GM12878 (cell line): ENCODE results near the gene HNRNPM. TPM values are rescaled to one million over a fixed set of nuclear protein-coding genes. Genes with fewer than 3 reads are reported as not detected.

Experiments
- ATAC-seq: fragments of 200-7000 bp; cut with Tn5 transposase; 3 replicates; pipeline ENCODE4 v1.9.1; 2020; ENCODE audit warnings: mild to moderate bottlenecking, moderate library complexity
- BruUV-seq: library from RNA; stranded (reverse); fragments of 400-500 nt; replicated peaks from 2 replicates; lab custom pipeline; 2021; lab: Mats Ljungman, UMichigan
- CTCF ChIA-PET: fragments of 300-600 bp; sonication (Branson Sonifier 250); formaldehyde crosslinking; extraction: SDS; loops from one replicate; lab custom pipeline; 2021; ENCODE audit warnings: inconsistent platforms; lab: Yijun Ruan, JAX
- POLR2A ChIA-PET: fragments of 350-600 bp; formaldehyde crosslinking; extraction: SDS; loops from one replicate; lab custom pipeline; 2021; ENCODE audit warnings: inconsistent platforms; lab: Charles Lee
- RAD21 ChIA-PET: fragments of 300-600 bp; sonication (Branson Sonifier 250); formaldehyde crosslinking; loops from one replicate; lab custom pipeline; 2023; ENCODE audit warnings: antibody characterized with exemption; ENCODE audit not compliant: unreplicated experiment; lab: Charles Lee
- SMC1A ChIA-PET: fragments of 300-600 bp; sonication (Branson Sonifier 250); formaldehyde crosslinking; loops from one replicate; lab custom pipeline; 2023; ENCODE audit not compliant: unreplicated experiment, uncharacterized antibody; lab: Charles Lee
- DNase-seq: peaks from one replicate; pipeline ENCODE4 v3.0.0-alpha.2; 2011; ENCODE audit warnings: low read depth, low spot score
- FAIRE-seq: peaks from 3 replicates; lab custom pipeline; 2011; peaks lifted over from hg19 to GRCh38; lab: Jason Lieb, UNC
- H2AFZ ChIP-seq: 2 replicates; pipeline ENCODE4 v1.6.0; 2011; ENCODE audit warnings: low read depth, low read length, control low read depth; ENCODE audit not compliant: control insufficient read depth
- H3K27ac ChIP-seq: 2 replicates; pipeline ENCODE4 v1.5.1; 2011; ENCODE audit warnings: control low read depth; ENCODE audit not compliant: control insufficient read depth, insufficient read depth
- H3K27me3 ChIP-seq, 2 experiments: replicated peaks in 1 of 2; 2 replicates each; pipeline versions ENCODE4 v1.6.0 to v1.6.1; 2011; ENCODE audit warnings: low read length in 1 of 2; ENCODE audit not compliant: control insufficient read depth in 2 of 2, insufficient read depth in 2 of 2
- H3K36me3 ChIP-seq, 2 experiments: 2 replicates each; pipeline ENCODE4 v1.5.1; 2011; ENCODE audit warnings: low read length in 1 of 2; ENCODE audit not compliant: control insufficient read depth in 2 of 2, insufficient read depth in 2 of 2
- H3K4me1 ChIP-seq: 2 replicates; pipeline ENCODE4 v1.6.1; 2011; ENCODE audit warnings: mild to moderate bottlenecking, low read length, moderate library complexity, mixed read lengths; ENCODE audit not compliant: control insufficient read depth, insufficient read depth
- H3K4me2 ChIP-seq: 2 replicates; pipeline ENCODE4 v1.6.0; 2011; ENCODE audit warnings: control low read depth; ENCODE audit not compliant: control insufficient read depth, insufficient read depth
- H3K4me3 ChIP-seq: fragments of 200-600 bp; sonication (generic); 2 replicates; pipeline ENCODE4 v1.5.1; 2016
- H3K79me2 ChIP-seq: 2 replicates; pipeline ENCODE4 v1.6.0; 2011; ENCODE audit warnings: low read length; ENCODE audit not compliant: control insufficient read depth, insufficient read depth
- H3K9ac ChIP-seq: 2 replicates; pipeline ENCODE4 v1.8.0; 2011; ENCODE audit warnings: low read length, control low read depth, mixed read lengths; ENCODE audit not compliant: control insufficient read depth, insufficient read depth
- H3K9me3 ChIP-seq: replicated peaks from 3 replicates; pipeline ENCODE4 v1.5.1; 2011; ENCODE audit warnings: mild to moderate bottlenecking, low read length; ENCODE audit not compliant: control insufficient read depth, insufficient read depth
- H4K20me1 ChIP-seq: 2 replicates; pipeline ENCODE4 v1.6.0; 2011; ENCODE audit not compliant: control insufficient read depth, insufficient read depth
- EZH2 ChIP-seq: IDR thresholded peaks from 2 replicates; pipeline ENCODE4 v1.6.1; 2012; ENCODE audit warnings: low read depth, mild to moderate bottlenecking, control low read depth, inconsistent platforms, low read length, borderline replicate concordance; ENCODE audit not compliant: control insufficient read depth
- GABPA ChIP-seq: IDR thresholded peaks from 2 replicates; pipeline ENCODE4 v1.6.1; 2014; ENCODE audit warnings: antibody characterized with exemption, low read depth, mild to moderate bottlenecking, inconsistent platforms
- IKZF1 ChIP-seq: fragments of 450-650 bp; conservative IDR thresholded peaks from 2 replicates; pipeline ENCODE4 v1.6.1; 2017; ENCODE audit warnings: antibody characterized with exemption, mild to moderate bottlenecking
- KLF5 ChIP-seq: fragments of 450-650 bp; IDR thresholded peaks from 2 replicates; pipeline ENCODE4 v1.6.1; 2014; ENCODE audit warnings: mild to moderate bottlenecking; ENCODE audit not compliant: partially characterized antibody
- NFXL1 ChIP-seq: fragments of 450-650 bp; IDR thresholded peaks from 2 replicates; pipeline ENCODE4 v1.6.1; 2017; ENCODE audit warnings: antibody characterized with exemption, mild to moderate bottlenecking, borderline replicate concordance
- NFYA ChIP-seq: IDR thresholded peaks from 2 replicates; pipeline ENCODE4 v1.6.1; 2011; ENCODE audit warnings: low read depth, mild to moderate bottlenecking, low read length, improper control_type of control experiment, borderline replicate concordance
- NRF1 ChIP-seq: conservative IDR thresholded peaks from 2 replicates; pipeline ENCODE4 v1.6.1; 2011; ENCODE audit warnings: mild to moderate bottlenecking, low read depth, low read length, improper control_type of control experiment
- POLR2A ChIP-seq: IDR thresholded peaks from 2 replicates; pipeline ENCODE4 v1.6.1; 2011; ENCODE audit warnings: low read depth, mild to moderate bottlenecking, low read length
- YBX1 ChIP-seq: fragments of 450-650 bp; IDR thresholded peaks from 2 replicates; pipeline ENCODE4 v1.6.1; 2016; ENCODE audit warnings: antibody characterized with exemption
- ZNF24 ChIP-seq: fragments of 450-650 bp; IDR thresholded peaks from 2 replicates; pipeline ENCODE4 v1.6.1; 2017; ENCODE audit warnings: antibody characterized with exemption, mild to moderate bottlenecking
- WGBS: methylation state at CpG from one replicate; pipeline ENCODE4 v1.1.6; 2016; ENCODE audit warnings: low lambda C conversion rate; ENCODE audit not compliant: insufficient replicate concordance, insufficient coverage; ENCODE audit errors: missing lambda C conversion rate; 5-methylcytosine and 5-hydroxymethylcytosine counted together
- in situ Hi-C: fragments of 300-500 bp; cut with MboI; formaldehyde crosslinking; loops from 9 replicates; pipeline ENCODE4 v1.14.3; 2018; ENCODE audit warnings: mixed read lengths
- intact Hi-C: fragments of 100-400 bp; cut with micrococcal nuclease; formaldehyde crosslinking; loops from one replicate; pipeline ENCODE4 v1.14.2; 2022; ENCODE audit not compliant: unreplicated experiment
- polyA plus RNA-seq, 11 experiments: library from polyadenylated mRNA; depleted of rRNA in 4 of 11; unstranded in 6 of 11; stranded (reverse) in 5 of 11; fragments of >200 nt; fragmentation: Nextera tagmentation in 4 of 11; fragmentation: Illumina TruSeq in 1 of 11; extraction: Ambion mirVana in 4 of 11; extraction: Trizol in 1 of 11; gene quantifications; 1 replicate in 1 of 11; 2 replicates in 10 of 11; pipeline versions ENCODE4 v1.2.1 to v1.2.3, GENCODE V29; 2011 to 2016; ENCODE audit warnings: inconsistent platforms in 2 of 11, missing spikeins in 2 of 11, low read depth in 1 of 11
- total RNA-seq, 4 experiments: library from RNA; depleted of rRNA in 3 of 4; stranded (reverse); fragments of >200 nt in 3 of 4; fragmentation: Illumina TruSeq in 1 of 4; extraction: Trizol in 1 of 4; gene quantifications; 2 replicates each; pipeline versions ENCODE4 v1.2.1 to v1.2.3, GENCODE V29; 2013 to 2021
- TF ChIP-seq, protein P1 (sequence below): IDR thresholded peaks from 2 replicates; pipeline ENCODE4 v1.6.1; 2012; ENCODE audit warnings: low read depth, low read length, improper control_type of control experiment
- TF ChIP-seq, protein P2 (sequence below): IDR thresholded peaks from 2 replicates; pipeline ENCODE4 v1.6.1; 2012; ENCODE audit warnings: improper control_type of control experiment, low read depth, low read length; ENCODE audit not compliant: insufficient replicate concordance

HNRNPM gene
- total and polyA plus RNA-seq, 10 of the 15 experiments (the other 5 are each of a cell fraction or from before 2014, with no cell fraction given), result 14.3 to 415 (median 198) TPM

DNA sequence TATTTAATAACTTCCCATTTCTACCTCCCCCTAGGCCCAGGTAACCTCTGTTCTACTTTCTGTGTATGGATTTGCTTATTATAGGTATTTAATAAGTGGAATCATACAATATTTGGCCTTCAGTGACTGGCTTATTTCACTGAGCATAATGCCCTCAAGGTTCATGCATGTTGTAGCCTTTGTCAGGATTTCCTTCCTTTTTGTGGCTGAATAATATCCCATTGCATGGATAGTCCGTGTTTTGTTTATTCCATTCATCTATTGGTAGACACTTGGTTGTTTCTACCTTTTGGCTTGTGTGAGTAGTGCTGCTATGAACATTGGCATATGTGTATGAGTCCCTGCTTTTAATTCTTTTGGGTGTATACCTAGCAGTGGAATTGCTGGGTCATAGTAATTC is 9.4 kb downstream of the HNRNPM start (continued):
- TF ChIP-seq NFXL1, result no peak
- no peak for TF ChIP-seq ZNF24
- TF ChIP-seq GABPA, result no peak

DNA sequence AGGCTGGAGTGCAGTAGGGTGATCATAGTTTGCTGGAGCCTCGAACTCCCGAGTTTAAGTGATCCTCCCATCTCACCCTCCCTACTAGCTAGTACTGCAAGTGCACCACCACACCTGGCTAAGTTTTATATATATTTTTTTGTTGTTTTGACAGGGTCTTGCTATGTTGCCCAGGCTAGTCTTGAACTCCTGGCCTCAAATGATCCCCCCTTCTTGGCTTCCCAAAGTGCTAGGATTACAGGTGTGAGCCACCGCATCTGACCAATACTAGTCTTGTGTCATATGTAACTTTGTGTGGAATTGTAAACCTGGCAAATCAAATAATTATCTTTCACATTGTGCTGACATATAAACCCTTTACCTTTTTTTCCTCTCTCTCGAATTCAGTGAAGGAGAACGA is 10.2 kb downstream of the HNRNPM start:
- H4K20me1 ChIP-seq, result peaks cover 41% of the 10 kb centered on the region
- no peak overlapping the region for H3K9ac ChIP-seq
- ChIA-PET RAD21 (no interaction called here), POLR2A (no interaction called here), CTCF (no interaction called here), SMC1A (interaction anchor here (1.6 kb wide), 1 partner anchor 101 kb away, joined by 5 read pairs; no protein-coding TSS in a partner anchor)
- H3K4me3 ChIP-seq, result no peak overlapping the region
- in situ Hi-C loops (no loop called here), intact Hi-C loops (no loop called here)
- TF ChIP-seq NRF1 (no peak), KLF5 (no peak), EZH2 (no peak), NFYA (no peak), IKZF1 (no peak), POLR2A (no peak), YBX1 (no peak)
- TF ChIP-seq, protein P1, sequence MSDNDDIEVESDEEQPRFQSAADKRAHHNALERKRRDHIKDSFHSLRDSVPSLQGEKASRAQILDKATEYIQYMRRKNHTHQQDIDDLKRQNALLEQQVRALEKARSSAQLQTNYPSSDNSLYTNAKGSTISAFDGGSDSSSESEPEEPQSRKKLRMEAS, result no peak
- TF ChIP-seq, protein P2, sequence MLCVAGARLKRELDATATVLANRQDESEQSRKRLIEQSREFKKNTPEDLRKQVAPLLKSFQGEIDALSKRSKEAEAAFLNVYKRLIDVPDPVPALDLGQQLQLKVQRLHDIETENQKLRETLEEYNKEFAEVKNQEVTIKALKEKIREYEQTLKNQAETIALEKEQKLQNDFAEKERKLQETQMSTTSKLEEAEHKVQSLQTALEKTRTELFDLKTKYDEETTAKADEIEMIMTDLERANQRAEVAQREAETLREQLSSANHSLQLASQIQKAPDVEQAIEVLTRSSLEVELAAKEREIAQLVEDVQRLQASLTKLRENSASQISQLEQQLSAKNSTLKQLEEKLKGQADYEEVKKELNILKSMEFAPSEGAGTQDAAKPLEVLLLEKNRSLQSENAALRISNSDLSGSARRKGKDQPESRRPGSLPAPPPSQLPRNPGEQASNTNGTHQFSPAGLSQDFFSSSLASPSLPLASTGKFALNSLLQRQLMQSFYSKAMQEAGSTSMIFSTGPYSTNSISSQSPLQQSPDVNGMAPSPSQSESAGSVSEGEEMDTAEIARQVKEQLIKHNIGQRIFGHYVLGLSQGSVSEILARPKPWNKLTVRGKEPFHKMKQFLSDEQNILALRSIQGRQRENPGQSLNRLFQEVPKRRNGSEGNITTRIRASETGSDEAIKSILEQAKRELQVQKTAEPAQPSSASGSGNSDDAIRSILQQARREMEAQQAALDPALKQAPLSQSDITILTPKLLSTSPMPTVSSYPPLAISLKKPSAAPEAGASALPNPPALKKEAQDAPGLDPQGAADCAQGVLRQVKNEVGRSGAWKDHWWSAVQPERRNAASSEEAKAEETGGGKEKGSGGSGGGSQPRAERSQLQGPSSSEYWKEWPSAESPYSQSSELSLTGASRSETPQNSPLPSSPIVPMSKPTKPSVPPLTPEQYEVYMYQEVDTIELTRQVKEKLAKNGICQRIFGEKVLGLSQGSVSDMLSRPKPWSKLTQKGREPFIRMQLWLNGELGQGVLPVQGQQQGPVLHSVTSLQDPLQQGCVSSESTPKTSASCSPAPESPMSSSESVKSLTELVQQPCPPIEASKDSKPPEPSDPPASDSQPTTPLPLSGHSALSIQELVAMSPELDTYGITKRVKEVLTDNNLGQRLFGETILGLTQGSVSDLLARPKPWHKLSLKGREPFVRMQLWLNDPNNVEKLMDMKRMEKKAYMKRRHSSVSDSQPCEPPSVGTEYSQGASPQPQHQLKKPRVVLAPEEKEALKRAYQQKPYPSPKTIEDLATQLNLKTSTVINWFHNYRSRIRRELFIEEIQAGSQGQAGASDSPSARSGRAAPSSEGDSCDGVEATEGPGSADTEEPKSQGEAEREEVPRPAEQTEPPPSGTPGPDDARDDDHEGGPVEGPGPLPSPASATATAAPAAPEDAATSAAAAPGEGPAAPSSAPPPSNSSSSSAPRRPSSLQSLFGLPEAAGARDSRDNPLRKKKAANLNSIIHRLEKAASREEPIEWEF, result no peak
- H3K4me1 ChIP-seq, result peaks cover 7% of the 10 kb centered on the region
- ATAC-seq (no peak), DNase-seq (no peak), FAIRE-seq (no peak)
- H2AFZ ChIP-seq, result no peak overlapping the region
- H3K4me2 ChIP-seq, result no peak overlapping the region
- H3K36me3 ChIP-seq, result peaks cover 12 to 43% of the 10 kb centered on the region in 2 experiments
- BruUV-seq, result no TSS peak
- no peaks in the 10 kb centered on the region for H3K9me3 ChIP-seq
- H3K27me3 ChIP-seq, result no peaks in the 10 kb centered on the region
- WGBS, result 57% methylated on average over 5 of the region's 5 CpGs
- no peak overlapping the region for H3K27ac ChIP-seq
- peaks cover 96% of the 10 kb centered on the region for H3K79me2 ChIP-seq
